Left lung (tissue), 10 donors: ENCODE measurements around the gene KNCN. TPM values are rescaled to one million over a fixed set of nuclear protein-coding genes. Genes with fewer than 3 reads are reported as not detected.

Experiments used
- ATAC-seq: fragments of 200-7000 bp; cut with Tn5 transposase; one replicate; pipeline ENCODE4 v1.9.1; 2020; ENCODE audit warnings: moderate library complexity
- DNase-seq, 4 donors: peaks; one replicate each; pipeline ENCODE4 v3.0.0-alpha.2; 2013 to 2020
- H3K27ac ChIP-seq, 2 donors: fragments of 200-600 bp; sonication (generic) in 1 of 2; one replicate each; pipeline versions ENCODE4 v1.5.0 to v1.8.0; 2020 to 2021
- H3K27me3 ChIP-seq, 2 donors: fragments of 200-600 bp; sonication (generic) in 1 of 2; one replicate each; pipeline versions ENCODE4 v1.5.0 to v1.8.0; 2020 to 2021
- H3K36me3 ChIP-seq, 2 donors: fragments of 200-600 bp; sonication (generic) in 1 of 2; one replicate each; pipeline versions ENCODE4 v1.5.0 to v1.8.0; 2020 to 2021
- H3K4me1 ChIP-seq, 2 donors: fragments of 200-600 bp; one replicate each; pipeline ENCODE4 v1.8.0; 2021
- H3K4me3 ChIP-seq, 2 donors: fragments of 200-600 bp; sonication (generic) in 1 of 2; one replicate each; pipeline versions ENCODE4 v1.5.0 to v1.8.0; 2020 to 2021; ENCODE audit warnings: mild to moderate bottlenecking in 1 of 2
- H3K9me3 ChIP-seq, 2 donors: fragments of 200-600 bp; sonication (generic) in 1 of 2; one replicate each; pipeline versions ENCODE4 v1.5.0 to v1.8.0; 2020 to 2021
- intact Hi-C, 2 donors: fragments of 100-400 bp; cut with DNase I; formaldehyde crosslinking; loops; one replicate each; pipeline versions ENCODE4 v1.11.2 to v1.14.2; 2022
- polyA plus RNA-seq, 6 donors: library from polyadenylated mRNA; unstranded; fragments of 120-200 nt; gene quantifications; one replicate each; pipeline ENCODE4 v1.2.1, GENCODE V29; 2013; ENCODE audit not compliant: insufficient read length in 6 of 6
- total RNA-seq, 2 donors: library from RNA; stranded (reverse); fragmentation: NEBNext Ultra II Directional; extraction: Animal tissue kit (Norgen Biotek cat#: 25700); gene quantifications; one replicate each; pipeline ENCODE4 v1.2.1, GENCODE V29; 2021
- TF ChIP-seq, protein P1 (sequence below), 2 donors: fragments of 200-600 bp; sonication (generic) in 1 of 2; IDR thresholded peaks; one replicate each; pipeline versions ENCODE4 v1.5.0 to v1.8.0; 2021; ENCODE audit warnings: antibody characterized with exemption in 2 of 2
- donor health status: DM: no; HTN: yes; CAD: no.
- donor health status: DM: no; HTN: no; CAD: no.

KNCN gene
- total and polyA plus RNA-seq, 8 donors, result 0.07 to 0.34 (median 0.20) TPM; not detected in 5

DNA sequence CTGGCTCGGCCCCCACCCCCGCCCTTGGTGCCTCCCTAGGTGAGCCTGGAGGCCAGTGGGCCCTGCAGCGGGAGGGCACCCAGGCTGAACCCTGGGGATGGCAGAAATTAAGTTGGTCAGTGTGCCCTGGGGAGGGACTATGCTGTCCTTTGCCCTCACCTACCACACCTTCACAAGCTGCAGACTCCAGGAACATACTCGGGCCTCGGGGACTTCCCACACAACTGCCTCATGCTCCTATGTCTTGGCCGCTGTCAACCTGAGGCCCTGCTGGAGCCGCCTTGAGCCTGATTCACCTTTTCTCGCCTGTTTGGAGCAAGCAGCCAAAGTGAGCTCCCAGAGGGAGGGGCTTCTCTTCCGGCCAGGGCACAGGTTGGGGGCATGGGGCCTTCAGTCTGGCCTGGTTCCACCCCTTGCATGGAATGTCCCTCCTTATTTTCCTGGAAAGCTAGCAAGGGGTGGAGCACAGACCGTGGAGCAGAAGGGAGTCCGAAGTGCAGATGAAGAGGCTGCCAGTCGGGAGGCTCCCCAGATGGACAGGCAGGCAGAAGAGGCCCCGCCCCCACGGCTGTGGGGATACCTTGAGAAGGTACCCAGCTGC lies 24.7 kb downstream of the KNCN start:
- TF ChIP-seq, protein P1, sequence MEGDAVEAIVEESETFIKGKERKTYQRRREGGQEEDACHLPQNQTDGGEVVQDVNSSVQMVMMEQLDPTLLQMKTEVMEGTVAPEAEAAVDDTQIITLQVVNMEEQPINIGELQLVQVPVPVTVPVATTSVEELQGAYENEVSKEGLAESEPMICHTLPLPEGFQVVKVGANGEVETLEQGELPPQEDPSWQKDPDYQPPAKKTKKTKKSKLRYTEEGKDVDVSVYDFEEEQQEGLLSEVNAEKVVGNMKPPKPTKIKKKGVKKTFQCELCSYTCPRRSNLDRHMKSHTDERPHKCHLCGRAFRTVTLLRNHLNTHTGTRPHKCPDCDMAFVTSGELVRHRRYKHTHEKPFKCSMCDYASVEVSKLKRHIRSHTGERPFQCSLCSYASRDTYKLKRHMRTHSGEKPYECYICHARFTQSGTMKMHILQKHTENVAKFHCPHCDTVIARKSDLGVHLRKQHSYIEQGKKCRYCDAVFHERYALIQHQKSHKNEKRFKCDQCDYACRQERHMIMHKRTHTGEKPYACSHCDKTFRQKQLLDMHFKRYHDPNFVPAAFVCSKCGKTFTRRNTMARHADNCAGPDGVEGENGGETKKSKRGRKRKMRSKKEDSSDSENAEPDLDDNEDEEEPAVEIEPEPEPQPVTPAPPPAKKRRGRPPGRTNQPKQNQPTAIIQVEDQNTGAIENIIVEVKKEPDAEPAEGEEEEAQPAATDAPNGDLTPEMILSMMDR (IDR thresholded peaks at IDR 0.05), result no peak
- no peak for ATAC-seq
- Histone ChIP-seq H3K9me3 (no peaks in the 10 kb centered on the region), H3K36me3 (no peaks in the 10 kb centered on the region), H3K27me3 (peaks cover 0 to 78% of the 10 kb centered on the region in 2 donors), H3K4me1 (peaks cover 10 to 14% of the 10 kb centered on the region in 2 donors), H3K27ac (no peak overlapping the region), H3K4me3 (no peak overlapping the region)
- intact Hi-C loops, result loop anchor here in 1 of 2 donors (5.0 kb wide), 1 partner anchor 49 kb away; no protein-coding TSS in a partner anchor
- peak in 1 of 4 donors; percentile 71 for DNase-seq

DNA sequence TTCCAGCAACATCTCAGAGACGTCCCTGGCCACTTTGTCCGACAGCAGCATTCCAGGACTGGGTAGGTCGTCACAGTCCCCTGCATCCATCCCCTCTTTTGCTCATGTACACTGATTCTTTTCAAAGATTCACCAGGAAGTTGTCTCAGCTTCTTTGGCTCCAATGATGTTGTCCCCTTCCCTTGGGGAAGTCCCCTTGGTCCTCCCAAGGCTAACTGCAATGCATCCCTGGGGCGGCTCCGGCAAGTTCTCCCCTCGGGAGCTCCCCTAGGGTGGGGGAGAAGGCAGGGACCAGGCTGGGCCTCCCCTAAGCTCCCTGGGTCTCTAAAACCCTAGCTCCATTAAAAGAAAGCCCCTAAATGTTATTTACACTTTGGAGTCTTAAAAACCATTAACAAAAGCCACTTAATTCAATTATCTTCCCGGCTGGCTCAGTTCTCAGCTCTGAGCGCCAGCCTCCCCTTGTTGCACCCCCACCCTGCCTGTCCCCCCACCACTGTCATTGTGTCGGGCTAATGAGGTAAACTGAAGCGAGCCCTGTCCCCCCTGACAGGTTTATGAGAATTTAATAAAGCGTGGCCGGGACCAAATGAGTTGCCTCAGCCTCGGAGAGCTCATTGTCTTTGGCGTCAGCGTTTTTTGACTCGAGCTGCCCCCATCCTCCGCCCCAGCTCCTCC lies 25.3 kb downstream of the KNCN start:
- Histone ChIP-seq H3K36me3 (no peaks in the 10 kb centered on the region), H3K9me3 (no peaks in the 10 kb centered on the region), H3K4me3 (no peak overlapping the region), H3K4me1 (peaks cover 11 to 16% of the 10 kb centered on the region in 2 donors), H3K27ac (no peak overlapping the region), H3K27me3 (peaks cover 0 to 72% of the 10 kb centered on the region in 2 donors)
- peak in 1 of 4 donors; percentile 39 for DNase-seq
- ATAC-seq, result no peak
- intact Hi-C loops, result loop anchor here in 1 of 2 donors (5.0 kb wide), 1 partner anchor 49 kb away; no protein-coding TSS in a partner anchor
- TF ChIP-seq, protein P1 (IDR thresholded peaks at IDR 0.05), result no peak

DNA sequence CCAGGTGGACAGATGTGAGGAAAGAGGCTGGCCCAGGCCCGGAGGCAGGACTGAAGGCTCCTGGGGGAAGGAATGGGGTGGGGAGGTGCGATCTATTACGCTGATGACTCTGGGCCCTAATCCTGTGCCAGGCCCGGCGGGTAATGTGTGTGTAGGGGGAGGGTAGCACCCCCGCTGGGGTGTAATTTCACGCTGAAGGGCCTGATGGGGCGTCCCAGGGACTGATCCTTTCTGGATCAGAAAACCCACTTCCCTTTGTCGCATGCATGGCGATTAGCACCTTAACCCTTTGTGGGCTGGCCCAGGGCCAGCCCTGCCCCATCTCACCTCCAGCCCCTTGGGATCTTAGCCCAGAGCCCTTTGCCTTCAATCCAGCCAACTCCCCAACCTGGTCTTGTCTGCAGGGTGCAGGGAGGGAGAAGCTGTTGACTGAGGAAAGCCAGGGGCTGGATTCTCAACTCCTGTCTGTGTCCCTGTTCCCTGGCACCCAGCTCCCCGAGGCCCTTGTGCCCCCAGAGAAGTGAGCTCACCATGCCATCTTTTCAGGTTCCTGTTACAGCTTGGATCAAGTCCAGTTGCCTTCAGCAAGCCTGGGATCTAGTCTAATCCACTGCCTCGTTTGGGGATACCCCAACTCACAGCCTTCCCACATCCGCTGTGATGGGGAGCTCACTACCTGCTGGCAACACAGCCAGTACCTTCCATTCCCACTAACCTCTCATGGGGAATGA lies 26.0 kb downstream of the KNCN start:
- intact Hi-C loops, result loop anchor here in 1 of 2 donors (2.0 to 5.0 kb wide), 2 partner anchors 48 to 79 kb away; no protein-coding TSS in a partner anchor

DNA sequence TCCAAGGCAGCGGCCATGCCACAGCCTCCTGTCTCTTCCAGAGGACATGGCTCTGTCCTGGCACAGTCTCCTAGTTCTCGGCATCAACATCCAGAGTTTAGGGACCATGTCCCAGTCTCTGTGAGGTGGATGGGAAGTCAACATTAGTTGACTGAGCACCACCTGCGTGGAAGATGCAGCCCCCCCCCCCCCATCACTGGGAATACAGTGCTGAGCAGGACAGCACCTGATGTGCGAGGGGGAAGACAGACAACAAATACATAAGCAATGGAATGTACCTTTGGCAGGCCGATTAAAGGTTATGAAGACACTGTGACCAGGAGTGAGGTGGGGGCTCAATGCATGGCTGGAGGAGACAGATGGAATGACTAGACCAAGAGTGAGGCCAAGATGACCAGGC lies 26.6 kb downstream of the KNCN start:
- DNase-seq (peak in 1 of 4 donors; percentile 8), ATAC-seq (no peak)
- TF ChIP-seq, protein P1 (IDR thresholded peaks at IDR 0.05), result no peak
- no peaks in the 10 kb centered on the region for H3K36me3 ChIP-seq
- H3K4me3 ChIP-seq, result no peak overlapping the region
- no peak overlapping the region for H3K27ac ChIP-seq
- intact Hi-C loops, result loop anchor here in 1 of 2 donors (2.0 to 5.0 kb wide), 2 partner anchors 48 to 78 kb away; no protein-coding TSS in a partner anchor
- no peaks in the 10 kb centered on the region for H3K9me3 ChIP-seq
- H3K4me1 ChIP-seq, result peaks cover 11 to 22% of the 10 kb centered on the region in 2 donors
- peaks cover 0 to 65% of the 10 kb centered on the region in 2 donors for H3K27me3 ChIP-seq

More for the DNA sequence above, 26.0 kb downstream of the KNCN start:
- ATAC-seq (no peak), DNase-seq (peak in 1 of 4 donors; percentile 49)
- Histone ChIP-seq H3K4me1 (peaks cover 11 to 17% of the 10 kb centered on the region in 2 donors), H3K36me3 (no peaks in the 10 kb centered on the region), H3K27me3 (peaks cover 0 to 65% of the 10 kb centered on the region in 2 donors), H3K9me3 (no peaks in the 10 kb centered on the region), H3K4me3 (no peak overlapping the region), H3K27ac (no peak overlapping the region)
- TF ChIP-seq, protein P1 (IDR thresholded peaks at IDR 0.05), result no peak
